Brain microvascular endothelial cell (primary cell): ENCODE results near the gene GLYATL3.

Experiments
- DNase-seq: peaks from one replicate; pipeline ENCODE4 v3.0.0-alpha.2; 2020
- H3K27ac ChIP-seq: fragments of 250-450 bp; sonication (Bioruptor Pico); 2 replicates; pipeline ENCODE4 v1.5.1; 2020; ENCODE audit warnings: mild to moderate bottlenecking, moderate library complexity
- H3K27me3 ChIP-seq: fragments of 250-450 bp; sonication (Bioruptor Pico); replicated peaks from 2 replicates; pipeline ENCODE4 v1.5.1; 2020; ENCODE audit warnings: mild to moderate bottlenecking
- H3K36me3 ChIP-seq: fragments of 250-450 bp; sonication (Bioruptor Pico); replicated peaks from 2 replicates; pipeline ENCODE4 v1.5.1; 2020; ENCODE audit warnings: mild to moderate bottlenecking
- H3K4me3 ChIP-seq: 2 replicates; pipeline ENCODE4 v1.5.1; 2011; ENCODE audit warnings: low read depth, mild to moderate bottlenecking, control low read depth, low read length, moderate library complexity
- in situ Hi-C: cut with HindIII; loops from 2 replicates; pipeline ENCODE4 v1.10.0; 2017; ENCODE audit warnings: low sequenced_read_pairs, low pct_ligation_motif_present
- TF ChIP-seq, protein P1 (sequence below): IDR thresholded peaks from 2 replicates; pipeline ENCODE4 v1.5.1; 2011; ENCODE audit warnings: low read depth, mild to moderate bottlenecking, moderate library complexity, low read length, control low read depth, inconsistent platforms; ENCODE audit errors: missing control alignments

Gene GLYATL3

DNA sequence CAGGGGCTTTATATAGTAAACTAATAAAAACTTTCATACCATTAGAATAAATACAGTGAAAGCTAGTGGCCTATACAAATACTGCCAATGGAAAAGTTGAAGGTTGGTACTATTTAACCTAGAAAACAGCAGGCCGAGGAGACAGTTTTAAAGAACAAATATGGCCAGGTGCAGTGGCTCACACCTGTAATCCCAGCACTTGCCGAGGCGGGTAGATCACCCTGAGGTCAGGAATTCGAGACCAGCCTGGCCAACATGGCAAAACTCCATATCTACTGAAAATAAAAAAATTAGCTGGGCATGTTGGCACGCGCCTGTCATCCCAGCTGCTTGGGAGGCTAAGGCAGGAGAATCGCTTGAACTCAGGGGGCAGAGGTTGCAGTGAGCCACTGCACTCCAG is 24.8 kb downstream of the GLYATL3 start:
- no peak overlapping the region for H3K27ac ChIP-seq
- in situ Hi-C loops, result no loop called here
- H3K27me3 ChIP-seq, result no peaks in the 10 kb centered on the region
- H3K36me3 ChIP-seq, result no peaks in the 10 kb centered on the region
- no peak for DNase-seq
- TF ChIP-seq, protein P1, sequence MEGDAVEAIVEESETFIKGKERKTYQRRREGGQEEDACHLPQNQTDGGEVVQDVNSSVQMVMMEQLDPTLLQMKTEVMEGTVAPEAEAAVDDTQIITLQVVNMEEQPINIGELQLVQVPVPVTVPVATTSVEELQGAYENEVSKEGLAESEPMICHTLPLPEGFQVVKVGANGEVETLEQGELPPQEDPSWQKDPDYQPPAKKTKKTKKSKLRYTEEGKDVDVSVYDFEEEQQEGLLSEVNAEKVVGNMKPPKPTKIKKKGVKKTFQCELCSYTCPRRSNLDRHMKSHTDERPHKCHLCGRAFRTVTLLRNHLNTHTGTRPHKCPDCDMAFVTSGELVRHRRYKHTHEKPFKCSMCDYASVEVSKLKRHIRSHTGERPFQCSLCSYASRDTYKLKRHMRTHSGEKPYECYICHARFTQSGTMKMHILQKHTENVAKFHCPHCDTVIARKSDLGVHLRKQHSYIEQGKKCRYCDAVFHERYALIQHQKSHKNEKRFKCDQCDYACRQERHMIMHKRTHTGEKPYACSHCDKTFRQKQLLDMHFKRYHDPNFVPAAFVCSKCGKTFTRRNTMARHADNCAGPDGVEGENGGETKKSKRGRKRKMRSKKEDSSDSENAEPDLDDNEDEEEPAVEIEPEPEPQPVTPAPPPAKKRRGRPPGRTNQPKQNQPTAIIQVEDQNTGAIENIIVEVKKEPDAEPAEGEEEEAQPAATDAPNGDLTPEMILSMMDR, result no peak
- no peak overlapping the region for H3K4me3 ChIP-seq

DNA sequence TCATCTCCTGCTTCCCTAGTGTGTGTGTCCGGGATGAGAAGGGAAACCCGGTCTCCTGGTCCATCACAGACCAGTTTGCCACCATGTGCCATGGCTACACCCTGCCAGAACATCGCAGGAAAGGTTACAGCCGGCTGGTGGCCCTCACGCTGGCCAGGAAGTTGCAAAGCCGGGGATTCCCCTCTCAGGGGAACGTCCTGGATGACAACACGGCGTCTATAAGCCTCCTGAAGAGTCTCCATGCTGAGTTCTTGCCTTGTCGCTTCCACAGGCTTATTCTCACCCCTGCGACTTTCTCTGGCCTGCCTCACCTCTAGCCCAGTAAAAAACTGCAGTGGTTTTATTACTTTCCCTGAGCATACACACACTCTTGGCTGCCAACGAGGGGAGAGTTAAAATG is 26.9 kb downstream of the GLYATL3 start:
- no peaks in the 10 kb centered on the region for H3K36me3 ChIP-seq
- TF ChIP-seq, protein P1, result no peak
- no peak for DNase-seq
- H3K27me3 ChIP-seq, result no peaks in the 10 kb centered on the region
- no peak overlapping the region for H3K27ac ChIP-seq
- in situ Hi-C loops, result no loop called here
- no peak overlapping the region for H3K4me3 ChIP-seq

DNA sequence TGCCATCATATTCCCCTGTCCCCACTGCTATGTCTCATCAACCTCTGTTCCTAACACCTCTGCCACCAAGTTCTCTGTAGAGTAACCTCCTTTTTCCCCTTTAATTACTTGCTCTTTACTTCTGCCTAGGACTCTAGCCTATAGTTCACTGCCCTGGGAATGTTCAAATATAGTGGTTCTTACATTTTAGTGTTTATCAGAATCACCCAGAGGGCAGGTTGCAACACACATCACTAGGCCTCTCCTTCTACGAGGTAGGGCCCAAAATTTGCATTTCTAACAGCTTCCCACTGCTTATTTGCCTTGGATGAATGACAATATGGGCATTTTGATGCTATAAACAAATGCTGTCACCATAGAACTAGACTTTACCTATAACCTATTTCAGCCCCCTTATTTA is 27.6 kb downstream of the GLYATL3 start:
- in situ Hi-C loops, result no loop called here
- no peaks in the 10 kb centered on the region for H3K36me3 ChIP-seq
- H3K27me3 ChIP-seq, result no peaks in the 10 kb centered on the region
- TF ChIP-seq, protein P1, result no peak
- no peak overlapping the region for H3K27ac ChIP-seq
- H3K4me3 ChIP-seq, result no peak overlapping the region
- no peak for DNase-seq

DNA sequence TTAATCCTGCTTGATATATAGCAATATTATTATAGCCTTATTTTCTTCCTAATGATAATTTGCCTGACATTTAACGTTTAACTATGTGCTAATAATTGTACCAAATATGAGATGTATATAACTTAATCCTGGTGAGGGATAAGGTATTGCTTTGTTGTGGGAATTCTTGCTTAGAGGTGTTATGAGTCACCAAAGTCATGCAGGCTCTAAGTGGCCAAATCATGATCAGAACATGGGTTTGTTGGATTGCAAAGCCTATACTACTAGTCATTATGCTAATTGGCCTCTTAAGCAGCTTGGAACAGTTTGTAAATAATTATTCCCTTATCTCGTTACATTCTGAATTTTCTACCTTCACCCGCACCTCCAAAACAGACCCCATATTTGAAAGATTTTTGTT is 28.8 kb downstream of the GLYATL3 start:
- H3K27ac ChIP-seq, result no peak overlapping the region
- in situ Hi-C loops, result no loop called here
- H3K27me3 ChIP-seq, result no peaks in the 10 kb centered on the region
- TF ChIP-seq, protein P1, result no peak
- H3K36me3 ChIP-seq, result no peaks in the 10 kb centered on the region
- no peak for DNase-seq
- H3K4me3 ChIP-seq, result no peak overlapping the region

DNA sequence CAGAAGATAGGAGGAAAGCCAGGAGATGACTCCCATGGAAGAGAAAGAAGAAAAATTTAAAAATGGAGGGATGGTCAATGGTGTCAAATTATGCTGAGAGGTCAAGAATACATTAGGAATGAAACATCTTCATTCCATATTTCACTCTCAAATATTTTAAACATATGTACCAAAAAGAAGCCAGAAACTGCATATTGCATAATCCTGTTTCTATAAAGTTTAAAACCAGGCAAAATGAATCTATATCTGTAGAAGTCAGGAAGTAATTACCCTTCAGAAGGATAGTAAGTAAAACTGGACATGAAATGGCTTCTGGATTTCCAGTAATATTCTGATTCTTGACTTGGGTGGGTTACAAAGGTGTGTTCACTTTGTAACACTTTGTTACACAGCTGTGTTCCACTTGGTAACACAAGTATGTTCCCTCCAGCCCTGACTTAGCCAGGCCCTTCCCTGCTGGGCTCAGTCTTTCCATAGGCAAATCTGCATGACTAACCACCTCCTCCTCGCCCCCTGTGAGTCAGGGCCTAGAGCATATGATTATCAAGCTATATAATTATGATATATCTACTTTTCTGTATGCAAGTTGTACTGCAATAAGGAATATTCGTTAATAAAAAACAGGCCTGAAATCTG is 30.5 kb downstream of the GLYATL3 start:
- TF ChIP-seq, protein P1, result no peak
- H3K4me3 ChIP-seq, result no peak overlapping the region
- in situ Hi-C loops, result no loop called here
- no peak overlapping the region for H3K27ac ChIP-seq
- H3K36me3 ChIP-seq, result no peaks in the 10 kb centered on the region
- DNase-seq, result no peak
- no peaks in the 10 kb centered on the region for H3K27me3 ChIP-seq
